Inferior parietal cortex (tissue), 1 donor: ENCODE data around the gene SLC38A9.
A peak's percentile ranks its signal among the peaks of the same experiment; 100 is the strongest.

ENCODE experiments used
- DNase-seq: peaks from one replicate; pipeline ENCODE4 v3.0.0-alpha.2; 2016; ENCODE audit errors: extremely low spot score

The SLC38A9 gene

GRCh38 chr5:55580042-55580441 is 132.1 kb downstream of the SLC38A9 start:
- no peak for DNase-seq

- DNase-seq, result no peak
Measured at GRCh38 chr5:55578771-55579170, 133.4 kb downstream of the SLC38A9 start.

GRCh38 chr5:55577353-55578060 is 134.6 kb downstream of the SLC38A9 start:
- DNase-seq, result peak; percentile 42

- DNase-seq, result no peak
Measured at GRCh38 chr5:55576661-55577060, 135.5 kb downstream of the SLC38A9 start.
